HL-60 (cell line): ENCODE results near the gene ORAI3.

ENCODE experiments used
- DNase-seq, 2 experiments: peaks; one replicate each; pipeline ENCODE4 v3.0.0-alpha.2; 2010 to 2020; ENCODE audit warnings: low read depth in 1 of 2, low spot score in 1 of 2
- H3K27ac ChIP-seq: fragments of 250-450 bp; sonication (Bioruptor Pico); replicated peaks from 2 replicates; pipeline ENCODE4 v1.5.1; 2020; ENCODE audit warnings: mild to moderate bottlenecking, moderate library complexity
- H3K27me3 ChIP-seq: fragments of 250-450 bp; sonication (Bioruptor Pico); 2 replicates; pipeline ENCODE4 v1.5.1; 2021; ENCODE audit warnings: mild to moderate bottlenecking, moderate library complexity; ENCODE audit not compliant: insufficient read depth, poor library complexity, severe bottlenecking
- H3K4me3 ChIP-seq: replicated peaks from 2 replicates; pipeline ENCODE4 v1.5.1; 2011; ENCODE audit warnings: mild to moderate bottlenecking, control low read depth, low read length; ENCODE audit not compliant: insufficient read depth
- GABPA ChIP-seq: IDR thresholded peaks from 2 replicates; pipeline ENCODE4 v1.6.1; 2012; ENCODE audit warnings: low read depth
- POLR2AphosphoS5 ChIP-seq: IDR thresholded peaks from 2 replicates; pipeline ENCODE4 v1.6.1; 2012; ENCODE audit warnings: low read depth
- SPI1 ChIP-seq: IDR thresholded peaks from 2 replicates; pipeline ENCODE4 v1.6.1; 2012; ENCODE audit warnings: low read depth, mild to moderate bottlenecking, borderline replicate concordance
- TF ChIP-seq, protein P1 (sequence below): IDR thresholded peaks from one replicate; pipeline ENCODE4 v1.5.1; 2011; ENCODE audit warnings: low read length, control low read depth, inconsistent platforms; ENCODE audit not compliant: insufficient read depth
- TF ChIP-seq, protein P2 (sequence below): IDR thresholded peaks from 2 replicates; pipeline ENCODE4 v1.6.1; 2012; ENCODE audit warnings: low read depth; ENCODE audit not compliant: insufficient replicate concordance

ORAI3 gene

DNA sequence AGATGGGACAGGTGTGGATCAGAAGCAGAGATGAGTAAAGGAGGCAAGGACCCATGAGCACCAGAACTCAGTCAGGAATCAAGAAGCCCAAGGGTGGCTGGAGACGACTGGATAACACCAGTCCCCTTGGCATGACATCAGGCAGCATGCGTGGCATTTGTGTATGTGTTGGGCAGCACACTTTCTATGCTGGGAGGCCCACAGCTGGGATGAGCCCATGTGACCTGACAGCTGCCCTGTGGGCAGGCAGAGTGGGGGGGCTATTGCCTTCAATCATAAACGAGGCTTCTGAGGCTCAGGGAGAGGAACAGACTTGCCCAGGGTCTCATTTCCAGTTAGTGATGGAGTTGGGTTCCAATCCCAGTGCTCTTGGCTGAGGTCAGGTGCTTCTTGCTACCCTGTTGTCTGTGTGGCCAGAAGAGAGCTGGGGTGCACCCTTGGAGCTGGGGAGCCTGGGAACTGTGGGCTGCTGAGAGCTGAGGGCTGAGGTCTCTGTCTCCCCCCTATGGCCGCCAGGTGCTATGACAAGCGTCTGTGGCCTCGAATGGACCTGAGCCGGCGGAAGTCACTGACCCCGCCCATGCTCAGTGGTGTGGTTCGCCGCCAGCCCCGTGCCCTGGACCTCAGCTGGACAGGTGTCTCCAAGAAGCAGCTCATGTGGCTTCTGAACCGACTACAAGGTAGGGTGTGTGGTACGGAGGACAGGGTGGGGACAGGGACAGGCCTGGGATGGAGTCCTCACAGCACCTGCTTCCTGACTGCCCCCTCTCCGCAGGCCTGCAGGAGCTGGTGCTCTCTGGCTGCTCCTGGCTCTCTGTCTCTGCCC, 7.1 kb upstream of the ORAI3 start:
- Histone ChIP-seq H3K4me3 (no peak overlapping the region), H3K27ac (no peak overlapping the region), H3K27me3 (no peaks in the 10 kb centered on the region)
- DNase-seq, result peak; percentile 70 to 81
- TF ChIP-seq GABPA (no peak), SPI1 (peak; percentile 27; the same call in 1 of the 2 replicates), POLR2AphosphoS5 (no peak)
- TF ChIP-seq, protein P1, sequence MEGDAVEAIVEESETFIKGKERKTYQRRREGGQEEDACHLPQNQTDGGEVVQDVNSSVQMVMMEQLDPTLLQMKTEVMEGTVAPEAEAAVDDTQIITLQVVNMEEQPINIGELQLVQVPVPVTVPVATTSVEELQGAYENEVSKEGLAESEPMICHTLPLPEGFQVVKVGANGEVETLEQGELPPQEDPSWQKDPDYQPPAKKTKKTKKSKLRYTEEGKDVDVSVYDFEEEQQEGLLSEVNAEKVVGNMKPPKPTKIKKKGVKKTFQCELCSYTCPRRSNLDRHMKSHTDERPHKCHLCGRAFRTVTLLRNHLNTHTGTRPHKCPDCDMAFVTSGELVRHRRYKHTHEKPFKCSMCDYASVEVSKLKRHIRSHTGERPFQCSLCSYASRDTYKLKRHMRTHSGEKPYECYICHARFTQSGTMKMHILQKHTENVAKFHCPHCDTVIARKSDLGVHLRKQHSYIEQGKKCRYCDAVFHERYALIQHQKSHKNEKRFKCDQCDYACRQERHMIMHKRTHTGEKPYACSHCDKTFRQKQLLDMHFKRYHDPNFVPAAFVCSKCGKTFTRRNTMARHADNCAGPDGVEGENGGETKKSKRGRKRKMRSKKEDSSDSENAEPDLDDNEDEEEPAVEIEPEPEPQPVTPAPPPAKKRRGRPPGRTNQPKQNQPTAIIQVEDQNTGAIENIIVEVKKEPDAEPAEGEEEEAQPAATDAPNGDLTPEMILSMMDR, result peak; percentile 94
- TF ChIP-seq, protein P2, sequence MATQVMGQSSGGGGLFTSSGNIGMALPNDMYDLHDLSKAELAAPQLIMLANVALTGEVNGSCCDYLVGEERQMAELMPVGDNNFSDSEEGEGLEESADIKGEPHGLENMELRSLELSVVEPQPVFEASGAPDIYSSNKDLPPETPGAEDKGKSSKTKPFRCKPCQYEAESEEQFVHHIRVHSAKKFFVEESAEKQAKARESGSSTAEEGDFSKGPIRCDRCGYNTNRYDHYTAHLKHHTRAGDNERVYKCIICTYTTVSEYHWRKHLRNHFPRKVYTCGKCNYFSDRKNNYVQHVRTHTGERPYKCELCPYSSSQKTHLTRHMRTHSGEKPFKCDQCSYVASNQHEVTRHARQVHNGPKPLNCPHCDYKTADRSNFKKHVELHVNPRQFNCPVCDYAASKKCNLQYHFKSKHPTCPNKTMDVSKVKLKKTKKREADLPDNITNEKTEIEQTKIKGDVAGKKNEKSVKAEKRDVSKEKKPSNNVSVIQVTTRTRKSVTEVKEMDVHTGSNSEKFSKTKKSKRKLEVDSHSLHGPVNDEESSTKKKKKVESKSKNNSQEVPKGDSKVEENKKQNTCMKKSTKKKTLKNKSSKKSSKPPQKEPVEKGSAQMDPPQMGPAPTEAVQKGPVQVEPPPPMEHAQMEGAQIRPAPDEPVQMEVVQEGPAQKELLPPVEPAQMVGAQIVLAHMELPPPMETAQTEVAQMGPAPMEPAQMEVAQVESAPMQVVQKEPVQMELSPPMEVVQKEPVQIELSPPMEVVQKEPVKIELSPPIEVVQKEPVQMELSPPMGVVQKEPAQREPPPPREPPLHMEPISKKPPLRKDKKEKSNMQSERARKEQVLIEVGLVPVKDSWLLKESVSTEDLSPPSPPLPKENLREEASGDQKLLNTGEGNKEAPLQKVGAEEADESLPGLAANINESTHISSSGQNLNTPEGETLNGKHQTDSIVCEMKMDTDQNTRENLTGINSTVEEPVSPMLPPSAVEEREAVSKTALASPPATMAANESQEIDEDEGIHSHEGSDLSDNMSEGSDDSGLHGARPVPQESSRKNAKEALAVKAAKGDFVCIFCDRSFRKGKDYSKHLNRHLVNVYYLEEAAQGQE, result no peak

DNA sequence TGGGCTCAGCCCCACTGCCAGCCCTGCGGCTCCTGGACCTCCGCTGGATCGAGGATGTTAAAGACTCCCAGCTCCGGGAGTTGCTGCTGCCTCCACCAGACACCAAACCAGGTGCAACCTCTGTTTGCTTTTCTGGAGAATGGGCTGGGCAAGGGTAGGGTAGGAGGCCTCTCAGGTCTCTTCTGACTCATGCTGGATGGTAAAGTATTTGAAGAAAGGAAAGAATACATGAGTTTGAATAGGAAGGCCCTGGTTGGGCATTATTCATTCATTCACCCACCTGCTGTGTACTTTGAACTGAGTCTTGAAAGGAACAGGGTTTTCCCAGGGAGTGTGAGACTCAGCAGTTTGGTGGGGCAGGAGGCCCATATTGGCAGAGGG, 6.5 kb upstream of the ORAI3 start:
- no peaks in the 10 kb centered on the region for H3K27me3 ChIP-seq
- TF ChIP-seq, protein P2, result no peak
- TF ChIP-seq GABPA (no peak), SPI1 (no peak), POLR2AphosphoS5 (no peak)
- TF ChIP-seq, protein P1, result no peak
- H3K4me3 ChIP-seq, result no peak overlapping the region
- no peak for DNase-seq
- no peak overlapping the region for H3K27ac ChIP-seq

DNA sequence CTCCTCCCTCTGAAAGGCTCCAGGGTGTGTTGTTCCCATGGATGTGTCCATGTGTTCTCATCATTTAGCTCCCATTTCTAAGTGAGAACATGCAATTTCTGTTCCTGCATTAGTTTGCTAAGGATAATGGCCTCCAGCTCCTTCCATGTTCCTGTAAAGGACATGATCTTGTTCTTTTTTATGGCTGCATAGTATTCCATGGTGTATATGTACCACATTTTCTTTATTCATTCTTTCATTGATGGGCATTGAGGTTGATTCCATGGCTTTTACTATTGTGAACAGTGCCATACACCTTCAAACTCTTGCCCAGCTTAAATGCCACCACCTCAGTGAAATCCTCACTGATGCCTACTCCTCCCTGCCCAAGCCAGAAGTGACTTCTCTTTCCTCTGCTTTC, 4.5 kb upstream of the ORAI3 start:
- H3K4me3 ChIP-seq, result no peak overlapping the region
- no peak for DNase-seq
- no peaks in the 10 kb centered on the region for H3K27me3 ChIP-seq
- TF ChIP-seq GABPA (no peak), POLR2AphosphoS5 (no peak)
- TF ChIP-seq, protein P1, result no peak
- H3K27ac ChIP-seq, result no peak overlapping the region
